ENCODE results near the gene TECTB. TPM values are rescaled to one million over a fixed set of nuclear protein-coding genes. Genes with fewer than 3 reads are reported as not detected.

Gene TECTB
- total RNA-seq, 3 donors from 2014 or later, result not detected

DNA sequence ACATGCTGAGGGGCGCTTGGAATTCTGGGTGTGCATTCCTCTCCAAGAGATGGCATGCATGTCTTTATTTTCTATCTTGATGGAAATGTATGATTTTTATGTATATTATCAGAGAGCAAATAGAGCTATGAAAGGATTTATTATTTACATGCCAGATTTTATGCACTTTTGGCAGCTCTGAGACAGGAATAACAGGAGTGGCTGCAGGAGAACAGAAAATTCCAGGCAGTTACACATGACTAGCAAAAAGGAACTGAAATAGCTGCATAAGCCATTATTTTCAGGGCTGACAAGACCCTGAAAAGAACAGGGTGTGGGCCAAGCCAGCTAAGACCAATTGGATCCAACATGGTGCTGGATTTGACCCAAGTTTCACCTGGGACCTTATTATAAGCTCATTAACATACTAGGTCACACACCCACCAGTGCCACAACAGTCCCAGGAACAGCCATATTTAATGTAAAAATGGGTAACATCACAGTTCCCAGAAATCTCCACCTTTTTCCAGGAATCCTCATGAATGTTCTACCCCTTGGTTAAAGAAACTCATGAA is 47.5 kb downstream of the TECTB start:
- Histone ChIP-seq H3K27ac (no peak overlapping the region), H3K9me3 (no peaks in the 10 kb centered on the region), H3K36me3 (no peaks in the 10 kb centered on the region), H3K4me3 (no peak overlapping the region), H3K27me3 (no peaks in the 10 kb centered on the region), H3K4me1 (no peaks in the 10 kb centered on the region)
- intact Hi-C loops (cut with DNase I; ENCODE audit: low total_unique reads), result no loop called here
- TF ChIP-seq POLR2AphosphoS5 (IDR thresholded peaks at IDR 0.05) (no peak), POLR2A (IDR thresholded peaks at IDR 0.05) (no peak)
- TF ChIP-seq, protein P1, sequence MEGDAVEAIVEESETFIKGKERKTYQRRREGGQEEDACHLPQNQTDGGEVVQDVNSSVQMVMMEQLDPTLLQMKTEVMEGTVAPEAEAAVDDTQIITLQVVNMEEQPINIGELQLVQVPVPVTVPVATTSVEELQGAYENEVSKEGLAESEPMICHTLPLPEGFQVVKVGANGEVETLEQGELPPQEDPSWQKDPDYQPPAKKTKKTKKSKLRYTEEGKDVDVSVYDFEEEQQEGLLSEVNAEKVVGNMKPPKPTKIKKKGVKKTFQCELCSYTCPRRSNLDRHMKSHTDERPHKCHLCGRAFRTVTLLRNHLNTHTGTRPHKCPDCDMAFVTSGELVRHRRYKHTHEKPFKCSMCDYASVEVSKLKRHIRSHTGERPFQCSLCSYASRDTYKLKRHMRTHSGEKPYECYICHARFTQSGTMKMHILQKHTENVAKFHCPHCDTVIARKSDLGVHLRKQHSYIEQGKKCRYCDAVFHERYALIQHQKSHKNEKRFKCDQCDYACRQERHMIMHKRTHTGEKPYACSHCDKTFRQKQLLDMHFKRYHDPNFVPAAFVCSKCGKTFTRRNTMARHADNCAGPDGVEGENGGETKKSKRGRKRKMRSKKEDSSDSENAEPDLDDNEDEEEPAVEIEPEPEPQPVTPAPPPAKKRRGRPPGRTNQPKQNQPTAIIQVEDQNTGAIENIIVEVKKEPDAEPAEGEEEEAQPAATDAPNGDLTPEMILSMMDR (IDR thresholded peaks at IDR 0.05), result no peak
- no peak for DNase-seq (ENCODE audit: low spot score in 2 of 2)

DNA sequence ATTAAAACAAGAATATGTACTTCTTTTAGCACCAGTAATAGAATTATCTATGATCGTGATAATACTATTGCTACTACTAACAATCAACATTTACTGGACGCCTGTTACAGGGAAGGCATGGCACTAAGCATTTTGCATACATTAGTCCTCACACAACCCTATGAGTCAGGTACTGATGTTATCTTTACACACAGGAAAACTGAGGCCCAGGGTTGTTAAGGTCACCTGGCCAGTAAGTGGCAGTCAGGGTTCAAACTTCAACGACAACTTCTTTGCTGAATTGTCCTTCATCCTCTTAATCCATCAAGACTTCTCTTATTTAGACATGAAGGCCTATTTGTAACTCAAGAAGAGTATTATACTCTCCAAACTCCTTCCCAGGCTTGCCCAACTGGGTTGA is 48.8 kb downstream of the TECTB start:
- Histone ChIP-seq H3K9me3 (no peaks in the 10 kb centered on the region), H3K27me3 (no peaks in the 10 kb centered on the region), H3K27ac (no peak overlapping the region), H3K36me3 (no peaks in the 10 kb centered on the region), H3K4me3 (no peak overlapping the region), H3K4me1 (no peaks in the 10 kb centered on the region)
- intact Hi-C loops (cut with DNase I; ENCODE audit: low total_unique reads), result no loop called here
- DNase-seq (ENCODE audit: low spot score in 2 of 2), result no peak
- TF ChIP-seq POLR2A (IDR thresholded peaks at IDR 0.05), result no peak
- TF ChIP-seq POLR2AphosphoS5 (IDR thresholded peaks at IDR 0.05), result no peak
- TF ChIP-seq, protein P1 (IDR thresholded peaks at IDR 0.05), result no peak

GRCh38 chr10:112332509-112333228 is 49.5 kb downstream of the TECTB start:
- Histone ChIP-seq H3K4me1 (no peaks in the 10 kb centered on the region), H3K27me3 (no peaks in the 10 kb centered on the region), H3K36me3 (no peaks in the 10 kb centered on the region), H3K9me3 (no peaks in the 10 kb centered on the region), H3K27ac (no peak overlapping the region), H3K4me3 (no peak overlapping the region)
- no peak for DNase-seq (ENCODE audit: low spot score in 2 of 2)
- intact Hi-C loops (cut with DNase I; ENCODE audit: low total_unique reads), result loop anchor here (1.0 kb wide), 1 partner anchor 29 kb away; no protein-coding TSS in a partner anchor
- TF ChIP-seq, protein P1 (IDR thresholded peaks at IDR 0.05), result no peak
- no peak for TF ChIP-seq POLR2A (IDR thresholded peaks at IDR 0.05)
- TF ChIP-seq POLR2AphosphoS5 (IDR thresholded peaks at IDR 0.05), result no peak

GRCh38 chr10:112333452-112333851 is 50.3 kb downstream of the TECTB start:
- TF ChIP-seq POLR2A (IDR thresholded peaks at IDR 0.05), result no peak
- TF ChIP-seq, protein P1 (IDR thresholded peaks at IDR 0.05), result no peak
- TF ChIP-seq POLR2AphosphoS5 (IDR thresholded peaks at IDR 0.05), result no peak
- Histone ChIP-seq H3K4me1 (no peaks in the 10 kb centered on the region), H3K36me3 (no peaks in the 10 kb centered on the region), H3K27me3 (no peaks in the 10 kb centered on the region), H3K27ac (no peak overlapping the region), H3K9me3 (no peaks in the 10 kb centered on the region), H3K4me3 (no peak overlapping the region)
- no peak for DNase-seq (ENCODE audit: low spot score in 2 of 2)
- intact Hi-C loops (cut with DNase I; ENCODE audit: low total_unique reads), result loop anchor here (1.0 kb wide), 1 partner anchor 30 kb away; no protein-coding TSS in a partner anchor

DNA sequence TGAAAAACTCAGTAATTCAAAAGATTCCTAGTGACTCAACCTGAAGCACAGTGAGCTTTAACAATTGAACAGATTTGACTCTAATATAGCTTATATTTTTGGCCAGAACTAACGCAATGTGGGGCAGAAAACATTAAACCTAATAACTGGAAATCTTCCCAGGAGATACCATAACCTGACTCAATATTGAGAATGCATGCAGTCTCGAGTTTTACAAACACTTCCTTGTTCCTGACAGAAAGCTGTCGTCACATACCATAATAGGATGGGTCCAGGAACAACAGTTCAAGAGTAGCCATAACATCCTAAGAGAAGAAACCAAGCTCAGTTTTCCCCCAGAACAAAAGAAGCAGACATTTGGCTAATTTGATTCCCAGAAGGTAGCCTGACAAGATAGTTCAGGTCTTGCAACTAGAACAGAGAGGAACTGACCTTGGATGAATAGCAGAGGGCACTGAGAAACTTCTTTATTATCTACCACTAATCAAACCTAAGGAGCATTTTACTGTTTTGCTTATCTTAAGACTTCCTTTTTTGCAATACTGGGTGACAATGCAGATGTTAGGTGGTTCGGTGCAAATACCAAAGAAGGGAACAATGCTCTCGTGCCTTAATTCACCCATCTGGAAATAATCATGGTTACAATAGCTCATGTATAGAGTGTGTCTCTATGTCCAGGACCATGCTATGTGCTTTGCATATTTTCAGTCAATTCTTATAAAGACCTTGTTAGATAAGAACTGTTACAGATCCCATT is 52.1 kb downstream of the TECTB start:
- TF ChIP-seq POLR2A (IDR thresholded peaks at IDR 0.05) (no peak), POLR2AphosphoS5 (IDR thresholded peaks at IDR 0.05) (no peak)
- TF ChIP-seq, protein P1 (IDR thresholded peaks at IDR 0.05), result no peak

More for the DNA sequence above, 52.1 kb downstream of the TECTB start:
- no peaks in the 10 kb centered on the region for H3K27me3 ChIP-seq
- no peaks in the 10 kb centered on the region for H3K36me3 ChIP-seq
- no peak overlapping the region for H3K27ac ChIP-seq
- DNase-seq (ENCODE audit: low spot score in 2 of 2), result no peak
- intact Hi-C loops (cut with DNase I; ENCODE audit: low total_unique reads), result no loop called here
- no peak overlapping the region for H3K4me3 ChIP-seq
- no peaks in the 10 kb centered on the region for H3K4me1 ChIP-seq
- no peaks in the 10 kb centered on the region for H3K9me3 ChIP-seq
